Keratinocyte (primary cell): Measurements from ENCODE around the gene PFDN4. TPM values are rescaled to one million over a fixed set of nuclear protein-coding genes. Genes with fewer than 3 reads are reported as not detected.

Experiments
- DNase-seq: peaks from one replicate; pipeline ENCODE4 v3.0.0-alpha.2; 2011; ENCODE audit warnings: low read depth, missing footprints, low spot score
- FAIRE-seq: peaks from 2 replicates; lab custom pipeline; 2011; peaks lifted over from hg19 to GRCh38; lab: Jason Lieb, UNC
- H2AFZ ChIP-seq: 2 replicates; pipeline ENCODE4 v1.6.0; 2012; ENCODE audit warnings: low read length, control low read depth, inconsistent platforms; ENCODE audit not compliant: control insufficient read depth
- H3K27ac ChIP-seq: 2 replicates; pipeline ENCODE4 v1.5.1; 2011; ENCODE audit warnings: low read length; ENCODE audit not compliant: control insufficient read depth, insufficient read depth
- H3K27me3 ChIP-seq: 3 replicates; pipeline ENCODE4 v1.6.0; 2011; ENCODE audit warnings: low read length; ENCODE audit not compliant: control insufficient read depth, insufficient read depth; ENCODE audit errors: extremely low read depth
- H3K36me3 ChIP-seq, 2 experiments: 2 replicates in 1 of 2; 3 replicates in 1 of 2; pipeline ENCODE4 v1.5.1; 2011; ENCODE audit warnings: low read length in 2 of 2, mild to moderate bottlenecking in 1 of 2; ENCODE audit not compliant: control insufficient read depth in 2 of 2, insufficient read depth in 2 of 2; ENCODE audit errors: extremely low read depth in 1 of 2
- H3K4me1 ChIP-seq: 3 replicates; pipeline ENCODE4 v1.5.1; 2011; ENCODE audit warnings: low read length; ENCODE audit not compliant: control insufficient read depth, insufficient read depth; ENCODE audit errors: extremely low read depth
- H3K4me2 ChIP-seq: 3 replicates; pipeline ENCODE4 v1.6.0; 2011; ENCODE audit warnings: low read depth, low read length; ENCODE audit not compliant: control insufficient read depth, insufficient read depth; ENCODE audit errors: extremely low read depth
- H3K4me3 ChIP-seq, 3 experiments: fragments of 200-600 bp in 1 of 3; sonication (generic) in 1 of 3; 2 replicates in 2 of 3; 3 replicates in 1 of 3; pipeline ENCODE4 v1.5.1; 2011 to 2016; ENCODE audit warnings: low read length in 3 of 3, mild to moderate bottlenecking in 3 of 3, control low read depth in 2 of 3, inconsistent platforms in 1 of 3, low read depth in 1 of 3, mixed read lengths in 1 of 3, mixed run types in 1 of 3, moderate library complexity in 1 of 3; ENCODE audit not compliant: control insufficient read depth in 2 of 3, insufficient read depth in 2 of 3; ENCODE audit errors: extremely low read depth in 1 of 3
- H3K79me2 ChIP-seq: 2 replicates; pipeline ENCODE4 v1.6.0; 2012; ENCODE audit warnings: low read length; ENCODE audit not compliant: control insufficient read depth, insufficient read depth
- H3K9ac ChIP-seq: 3 replicates; pipeline ENCODE4 v1.6.0; 2011; ENCODE audit warnings: low read length; ENCODE audit not compliant: control insufficient read depth, insufficient read depth; ENCODE audit errors: extremely low read depth
- H3K9me1 ChIP-seq: 3 replicates; pipeline ENCODE4 v1.6.0; 2011; ENCODE audit warnings: low read length; ENCODE audit not compliant: control insufficient read depth, insufficient read depth; ENCODE audit errors: extremely low read depth
- H3K9me3 ChIP-seq: 2 replicates; pipeline ENCODE4 v1.5.1; 2012; ENCODE audit warnings: low read depth, low read length; ENCODE audit not compliant: control insufficient read depth
- H4K20me1 ChIP-seq: 3 replicates; pipeline ENCODE4 v1.6.0; 2011; ENCODE audit warnings: low read length; ENCODE audit not compliant: control insufficient read depth, insufficient read depth; ENCODE audit errors: extremely low read depth
- CTCF ChIP-seq, 3 experiments: IDR thresholded peaks in 1 of 3; conservative IDR thresholded peaks in 1 of 3; optimal IDR thresholded peaks in 1 of 3; 2 replicates in 2 of 3; 3 replicates in 1 of 3; pipeline versions ENCODE3 to v1.5.1; 2011; ENCODE audit warnings: low read length in 3 of 3, mild to moderate bottlenecking in 3 of 3, moderate library complexity in 2 of 3, control low read depth in 1 of 3, inconsistent platforms in 1 of 3; ENCODE audit not compliant: insufficient read depth in 2 of 3; ENCODE audit errors: extremely low read depth in 1 of 3
- EZH2 ChIP-seq: IDR thresholded peaks from one replicate; pipeline ENCODE4 v1.6.1; 2012; ENCODE audit warnings: inconsistent platforms, mild to moderate bottlenecking, low read length, moderate library complexity
- dilution Hi-C: fragments of 300-500 bp; cut with MboI; formaldehyde crosslinking; loops from one replicate; pipeline ENCODE4 v1.7.0; 2020; ENCODE audit warnings: low sequenced_read_pairs; ENCODE audit not compliant: extremely low pct_ligation_motif_present
- polyA plus RNA-seq, 5 experiments: library from polyadenylated mRNA; depleted of rRNA in 3 of 5; stranded (reverse) in 3 of 5; stranded (forward) in 1 of 5; unstranded in 1 of 5; fragments of >200 nt; gene quantifications; 1 replicate in 1 of 5; 2 replicates in 3 of 5; 3 replicates in 1 of 5; pipeline versions ENCODE4 v1.2.1 to v1.2.3, GENCODE V29; 2011 to 2012; ENCODE audit warnings: missing spikeins in 2 of 5, low read depth in 1 of 5, low replicate concordance in 1 of 5

PFDN4 gene
- polyA plus RNA-seq, 1 donor (not counting 4 experiments of a cell fraction or from before 2014, with no cell fraction given), result 65.7 TPM

GRCh38 chr20:54174457-54175175 is 33.3 kb upstream of the PFDN4 start:
- Histone ChIP-seq H3K9me3 (no peaks in the 10 kb centered on the region), H3K27ac (peak overlapping the region; percentile 11), H3K4me3 (peak overlapping the region in 2 of 3 experiments; percentile 33 to 34), H3K27me3 (peaks cover 5% of the 10 kb centered on the region), H2AFZ (peak overlapping the region; percentile 91), H3K4me1 (peaks cover 47% of the 10 kb centered on the region), H4K20me1 (no peaks in the 10 kb centered on the region), H3K79me2 (no peaks in the 10 kb centered on the region), H3K9me1 (no peaks in the 10 kb centered on the region), H3K9ac (peak overlapping the region; percentile 45), H3K36me3 (no peaks in the 10 kb centered on the region), H3K4me2 (peak overlapping the region; percentile 80)
- FAIRE-seq (no peak), DNase-seq (no peak)
- dilution Hi-C loops, result no loop called here
- no peak for TF ChIP-seq CTCF (optimal IDR thresholded peaks at IDR 0.05 in 1 of 3, IDR thresholded peaks at IDR 0.05 in 1 of 3, conservative IDR thresholded peaks at IDR 0.05 in 1 of 3; ENCODE audit: extremely low read depth in 1 of 3, insufficient read depth in 2 of 3, low read length in 3 of 3)
- TF ChIP-seq EZH2, result no peak

- TF ChIP-seq CTCF (optimal IDR thresholded peaks at IDR 0.05 in 1 of 3, IDR thresholded peaks at IDR 0.05 in 1 of 3, conservative IDR thresholded peaks at IDR 0.05 in 1 of 3; ENCODE audit: extremely low read depth in 1 of 3, insufficient read depth in 2 of 3, low read length in 3 of 3) (no peak), EZH2 (no peak)
- DNase-seq (peak; percentile 65), FAIRE-seq (peak; percentile 90)
- Histone ChIP-seq H3K4me2 (peak overlapping the region; percentile 33), H3K9me1 (no peaks in the 10 kb centered on the region), H3K36me3 (no peaks in the 10 kb centered on the region), H3K4me1 (peaks cover 66% of the 10 kb centered on the region), H3K9ac (no peak overlapping the region), H3K79me2 (no peaks in the 10 kb centered on the region), H3K27me3 (peaks cover 5% of the 10 kb centered on the region), H3K9me3 (no peaks in the 10 kb centered on the region), H3K27ac (peak overlapping the region; percentile 57), H4K20me1 (no peaks in the 10 kb centered on the region), H2AFZ (no peak overlapping the region), H3K4me3 (no peak overlapping the region)
- dilution Hi-C loops, result no loop called here
Observed at GRCh38 chr20:54176610-54177009, 31.3 kb upstream of the PFDN4 start.
